ENCODE measurements around the gene MICOS13. TPM values are rescaled to one million over a fixed set of nuclear protein-coding genes. Genes with fewer than 3 reads are reported as not detected.
A peak's percentile ranks its signal among the peaks of the same experiment; 100 is the strongest.

Gene MICOS13
- total RNA-seq, 2 experiments from 2014 or later, result 21.7 to 23.0 TPM

GRCh38 chr19:5683177-5683886, 3.0 kb upstream of the MICOS13 start:
- no peaks in the 10 kb centered on the region for H3K9me3 Mint-ChIP-seq
- intact Hi-C loops (cut with DNase I, micrococcal nuclease), result loop anchor here in 1 of 2 experiments (10.0 kb wide), 3 partner anchors 291 to 889 kb away; partner anchors contain the start of genes CLPP, FEM1A and RANBP3

GRCh38 chr19:5682107-5682482, 1.8 kb upstream of the MICOS13 start:
- CTCF ChIA-PET, result no interaction called here
- Mint-ChIP-seq H3K4me3 (peak overlapping the region; percentile 26), H3K9me3 (no peaks in the 10 kb centered on the region), H3K4me1 (ENCODE audit: low read depth) (peaks cover 36% of the 10 kb centered on the region), H3K36me3 (ENCODE audit: low read depth) (peaks cover 10% of the 10 kb centered on the region), H3K27me3 (no peaks in the 10 kb centered on the region), H3K27ac (no peak overlapping the region)
- intact Hi-C loops (cut with DNase I, micrococcal nuclease), result loop anchor here in 1 of 2 experiments (10.0 kb wide), 3 partner anchors 293 to 887 kb away; partner anchors contain the start of genes CLPP, FEM1A and RANBP3
- Histone ChIP-seq H3K36me3 (ENCODE audit: insufficient read depth, low read length) (peaks cover 3% of the 10 kb centered on the region), H3K27ac (ENCODE audit: low read depth in 1 of 2, low read length in 2 of 2) (no peak overlapping the region), H3K9me3 (ENCODE audit: control insufficient read depth in 1 of 2, insufficient read depth in 1 of 2, low read length in 2 of 2) (no peaks in the 10 kb centered on the region), H3K4me1 (ENCODE audit: insufficient read depth, low read length) (peaks cover 37% of the 10 kb centered on the region), H3K4me3 (ENCODE audit: low read length) (no peak overlapping the region), H3K27me3 (ENCODE audit: control insufficient read depth in 1 of 2, insufficient read depth in 2 of 2, low read length in 2 of 2) (no peaks in the 10 kb centered on the region)
- no peak for DNase-seq
- no peak for TF ChIP-seq CTCF (IDR thresholded peaks at IDR 0.05)
- no peak for ATAC-seq (ENCODE audit: poor library complexity)
- POLR2A ChIA-PET, result interaction anchor here (1.0 kb wide), 1 partner anchor 146 kb away, joined by 4 read pairs; no protein-coding TSS in a partner anchor

More at GRCh38 chr19:5683177-5683886, 3.0 kb upstream of the MICOS13 start:
- Histone ChIP-seq H3K27ac (ENCODE audit: low read depth in 1 of 2, low read length in 2 of 2) (no peak overlapping the region), H3K9me3 (ENCODE audit: control insufficient read depth in 1 of 2, insufficient read depth in 1 of 2, low read length in 2 of 2) (peaks cover 0 to 6% of the 10 kb centered on the region in 2 experiments), H3K27me3 (ENCODE audit: control insufficient read depth in 1 of 2, insufficient read depth in 2 of 2, low read length in 2 of 2) (no peaks in the 10 kb centered on the region), H3K4me3 (ENCODE audit: low read length) (no peak overlapping the region), H3K4me1 (ENCODE audit: insufficient read depth, low read length) (peaks cover 47% of the 10 kb centered on the region), H3K36me3 (ENCODE audit: insufficient read depth, low read length) (peaks cover 1% of the 10 kb centered on the region)
- Mint-ChIP-seq H3K27me3 (no peaks in the 10 kb centered on the region), H3K4me3 (peak overlapping the region; percentile 32), H3K36me3 (ENCODE audit: low read depth) (peaks cover 10% of the 10 kb centered on the region), H3K4me1 (ENCODE audit: low read depth) (peaks cover 39% of the 10 kb centered on the region), H3K27ac (no peak overlapping the region)
- TF ChIP-seq CTCF (IDR thresholded peaks at IDR 0.05), result no peak
- DNase-seq (no peak), ATAC-seq (ENCODE audit: poor library complexity) (no peak)
- CTCF ChIA-PET, result no interaction called here
- POLR2A ChIA-PET, result no interaction called here

DNA sequence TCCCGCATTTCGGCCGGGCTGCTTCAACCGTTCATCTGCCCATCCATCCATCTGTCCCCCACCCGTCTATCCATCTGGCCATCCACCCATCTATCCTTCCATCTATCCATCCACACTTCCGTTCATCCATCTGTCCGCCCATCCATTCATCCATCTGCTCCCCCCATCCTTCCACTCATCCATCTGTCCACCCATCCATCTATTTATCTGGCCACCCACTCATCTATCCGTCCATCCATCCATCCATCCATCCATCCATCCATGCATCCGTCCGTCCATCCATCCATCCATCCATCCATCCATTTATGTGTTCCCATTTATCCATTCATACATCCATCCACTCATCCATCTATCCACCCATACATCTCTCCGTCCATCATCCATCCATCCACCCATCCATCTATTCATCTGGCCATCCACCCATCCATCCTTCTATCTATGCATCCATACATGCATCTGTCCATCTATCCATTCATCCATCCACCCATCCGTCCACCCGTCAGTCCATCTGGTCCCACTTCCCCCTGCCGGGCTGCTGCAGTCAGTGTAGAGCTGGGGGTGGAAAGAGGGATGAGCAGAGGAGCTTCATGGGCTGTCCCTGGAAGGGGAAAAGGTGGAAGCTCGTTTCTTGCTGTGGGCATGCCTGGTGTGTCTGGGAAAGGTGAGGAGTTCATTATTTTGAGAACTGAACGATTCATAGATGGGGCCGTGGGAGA, 1.2 kb upstream of the MICOS13 start:
- Histone ChIP-seq H3K9me3 (ENCODE audit: control insufficient read depth in 1 of 2, insufficient read depth in 1 of 2, low read length in 2 of 2) (no peaks in the 10 kb centered on the region), H3K4me3 (ENCODE audit: low read length) (peak overlapping the region; percentile 100), H3K4me1 (ENCODE audit: insufficient read depth, low read length) (peaks cover 31% of the 10 kb centered on the region), H3K27ac (ENCODE audit: low read depth in 1 of 2, low read length in 2 of 2) (no peak overlapping the region), H3K36me3 (ENCODE audit: insufficient read depth, low read length) (peaks cover 3% of the 10 kb centered on the region), H3K27me3 (ENCODE audit: control insufficient read depth in 1 of 2, insufficient read depth in 2 of 2, low read length in 2 of 2) (no peaks in the 10 kb centered on the region)
- H3K36me3 Mint-ChIP-seq (ENCODE audit: low read depth), result peaks cover 10% of the 10 kb centered on the region
- ATAC-seq (ENCODE audit: poor library complexity), result no peak
- ChIA-PET CTCF (no interaction called here), POLR2A (interaction anchor here (1.0 kb wide), 1 partner anchor 146 kb away, joined by 4 read pairs; no protein-coding TSS in a partner anchor)
- intact Hi-C loops (cut with DNase I, micrococcal nuclease), result loop anchor here (2.0 to 10.0 kb wide), 4 partner anchors 59 to 887 kb away; partner anchors contain the start of genes CLPP (in 1 of the 2), FEM1A (in 1 of the 2), RANBP3 (in 1 of the 2) and SAFB (in 1 of the 2)
- peaks cover 34% of the 10 kb centered on the region for H3K4me1 Mint-ChIP-seq (ENCODE audit: low read depth)
- no peaks in the 10 kb centered on the region for H3K27me3 Mint-ChIP-seq
- no peaks in the 10 kb centered on the region for H3K9me3 Mint-ChIP-seq
- peak in 2 of 14 experiments; percentile 16 to 43 for DNase-seq
- no peak for TF ChIP-seq CTCF (IDR thresholded peaks at IDR 0.05)
- peak overlapping the region; percentile 4 for H3K27ac Mint-ChIP-seq
- H3K4me3 Mint-ChIP-seq, result peak overlapping the region; percentile 26

All from CD4-positive, alpha-beta T cell (primary cell).